Dendritic cell treated with granulocyte-macrophage colony-stimulating factor and Interleukin-4, amounts not matched to agents 40 ng/mL and 50 ng/mL, for 4 days (primary cell): ENCODE results near the gene LAMTOR5.
A peak's percentile ranks its signal among the peaks of the same experiment; 100 is the strongest.
"Not testable (repeated sequence)": the region's sequence is repeated elsewhere in the genome, so short reads cannot be mapped to it uniquely, and the experiment has no call there.

Source experiments
- H3K27ac Mint-ChIP-seq: one replicate; pipeline ENCODE4 v1.8.0; 2022; ENCODE audit warnings: mild to moderate bottlenecking, mixed read lengths
- H3K27me3 Mint-ChIP-seq: one replicate; pipeline ENCODE4 v1.8.0; 2022; ENCODE audit warnings: mild to moderate bottlenecking, mixed read lengths
- H3K36me3 Mint-ChIP-seq: one replicate; pipeline ENCODE4 v1.8.0; 2022; ENCODE audit warnings: low read depth, mixed read lengths
- H3K4me1 Mint-ChIP-seq: one replicate; pipeline ENCODE4 v1.8.0; 2022; ENCODE audit warnings: low read depth, mixed read lengths
- H3K4me3 Mint-ChIP-seq: one replicate; pipeline ENCODE4 v1.8.0; 2022; ENCODE audit warnings: mild to moderate bottlenecking, moderate library complexity, mixed read lengths
- H3K9me3 Mint-ChIP-seq: one replicate; pipeline ENCODE4 v1.8.0; 2022; ENCODE audit warnings: mixed read lengths
- intact Hi-C: fragments of 100-400 bp; cut with micrococcal nuclease; formaldehyde crosslinking; loops from one replicate; pipeline ENCODE4 v1.15.0; 2022

Gene LAMTOR5

DNA sequence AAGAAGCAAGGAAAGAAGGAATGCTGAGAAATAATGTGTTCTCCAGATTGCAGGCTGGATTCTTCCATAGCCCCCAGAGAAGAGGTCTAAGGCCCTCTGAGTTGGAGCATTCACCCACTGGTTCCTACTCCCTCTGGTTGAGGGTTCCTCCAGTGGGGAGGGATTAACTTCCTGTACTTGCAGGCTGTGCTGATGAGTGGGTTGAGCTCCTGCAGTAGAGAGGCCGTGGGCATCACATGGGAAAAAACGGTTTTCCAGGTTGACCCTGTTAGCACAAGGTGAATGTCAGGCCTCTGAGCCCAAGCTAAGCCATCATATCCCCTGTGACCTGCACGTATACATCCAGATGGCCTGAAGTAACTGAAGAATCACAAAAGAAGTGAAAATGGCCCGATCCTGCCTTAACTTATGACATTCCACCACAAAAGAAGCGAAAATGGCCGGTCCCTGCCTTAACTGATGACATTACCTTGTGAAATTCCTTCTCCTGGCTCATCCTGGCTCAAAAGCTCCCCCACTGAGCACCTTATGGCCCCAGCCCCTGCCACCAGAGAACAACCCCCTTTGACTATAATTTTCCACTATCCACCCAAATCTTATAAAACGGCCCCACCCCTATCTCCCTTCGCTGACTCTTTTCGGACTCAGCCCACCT, 30.3 kb upstream of the LAMTOR5 start:
- H3K27me3 Mint-ChIP-seq, H3K36me3 Mint-ChIP-seq, intact Hi-C loops, H3K9me3 Mint-ChIP-seq, H3K27ac Mint-ChIP-seq, H3K4me3 Mint-ChIP-seq: not testable (repeated sequence)
- H3K4me1 Mint-ChIP-seq, result peaks cover 24% of the 10 kb centered on the region

DNA sequence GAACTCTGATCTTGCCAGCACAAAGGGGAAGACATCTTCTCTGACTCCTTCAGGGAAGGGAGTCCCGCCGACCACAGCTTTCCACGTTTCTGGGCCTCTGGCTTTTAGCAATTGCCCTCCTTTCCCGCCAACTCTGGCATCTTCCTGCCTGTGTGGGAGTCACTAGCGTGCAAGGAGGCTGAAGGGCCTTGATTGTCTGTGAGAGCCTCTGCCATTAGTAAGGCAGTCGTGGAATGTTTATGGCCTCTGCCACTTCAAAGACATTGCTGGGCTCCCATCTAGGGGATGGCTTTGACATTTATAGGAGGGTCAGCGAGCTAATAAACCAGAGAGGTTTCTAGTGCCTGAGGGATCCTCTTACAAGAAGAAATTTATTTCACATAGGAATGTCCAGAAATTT, 29.1 kb upstream of the LAMTOR5 start:
- intact Hi-C loops, result no loop called here
- Mint-ChIP-seq H3K27me3 (peaks cover 3% of the 10 kb centered on the region), H3K4me3 (no peak overlapping the region), H3K9me3 (no peaks in the 10 kb centered on the region), H3K4me1 (peaks cover 30% of the 10 kb centered on the region), H3K27ac (peak overlapping the region; percentile 48), H3K36me3 (no peaks in the 10 kb centered on the region)

DNA sequence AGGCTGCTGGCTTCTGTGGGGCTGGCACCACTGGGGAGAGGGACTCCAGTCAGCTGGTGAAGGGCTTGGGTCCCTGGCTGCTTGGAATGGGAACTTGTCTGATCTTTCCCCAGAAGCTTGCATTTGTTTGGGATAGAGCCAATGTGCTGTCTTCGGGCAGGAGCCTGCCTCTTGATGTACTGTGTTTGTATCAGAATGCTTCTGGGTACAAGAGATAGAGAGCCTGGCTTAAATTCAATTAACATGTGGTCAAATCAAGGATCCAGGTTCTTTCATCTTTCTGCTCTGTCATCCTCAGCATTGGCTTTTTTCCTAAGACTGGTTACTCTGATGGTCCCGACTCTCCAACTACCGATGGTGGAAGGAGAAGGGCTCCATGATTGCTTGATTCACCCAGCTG, 27.5 kb upstream of the LAMTOR5 start:
- Mint-ChIP-seq H3K27me3 (peaks cover 3% of the 10 kb centered on the region), H3K4me3 (no peak overlapping the region), H3K36me3 (no peaks in the 10 kb centered on the region), H3K27ac (peak overlapping the region; percentile 84), H3K4me1 (peaks cover 46% of the 10 kb centered on the region), H3K9me3 (no peaks in the 10 kb centered on the region)
- intact Hi-C loops, result no loop called here

DNA sequence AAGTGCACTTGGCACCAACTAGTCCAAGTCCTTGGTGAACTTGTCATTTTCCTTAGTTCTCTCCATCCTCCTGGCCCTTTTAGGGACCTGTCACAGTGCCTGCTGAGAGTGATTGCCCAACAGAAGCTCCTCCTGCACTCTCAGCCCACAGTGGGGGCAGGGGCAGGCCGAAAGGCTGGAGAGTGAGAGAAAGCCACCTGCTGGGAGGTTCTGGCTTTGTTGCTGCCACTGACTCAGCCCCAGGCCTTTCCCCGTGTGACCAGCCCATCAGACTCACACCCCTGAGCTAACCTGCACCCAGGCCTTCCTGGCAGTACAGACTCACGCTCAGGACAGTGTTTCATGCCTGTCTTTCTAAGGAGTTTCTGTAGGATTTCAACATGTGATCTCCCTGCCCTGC, 26.3 kb upstream of the LAMTOR5 start:
- intact Hi-C loops, result no loop called here
- Mint-ChIP-seq H3K4me3 (peak overlapping the region; percentile 30), H3K4me1 (peaks cover 48% of the 10 kb centered on the region), H3K9me3 (no peaks in the 10 kb centered on the region), H3K27me3 (peaks cover 2% of the 10 kb centered on the region), H3K27ac (peak overlapping the region; percentile 84), H3K36me3 (no peaks in the 10 kb centered on the region)

DNA sequence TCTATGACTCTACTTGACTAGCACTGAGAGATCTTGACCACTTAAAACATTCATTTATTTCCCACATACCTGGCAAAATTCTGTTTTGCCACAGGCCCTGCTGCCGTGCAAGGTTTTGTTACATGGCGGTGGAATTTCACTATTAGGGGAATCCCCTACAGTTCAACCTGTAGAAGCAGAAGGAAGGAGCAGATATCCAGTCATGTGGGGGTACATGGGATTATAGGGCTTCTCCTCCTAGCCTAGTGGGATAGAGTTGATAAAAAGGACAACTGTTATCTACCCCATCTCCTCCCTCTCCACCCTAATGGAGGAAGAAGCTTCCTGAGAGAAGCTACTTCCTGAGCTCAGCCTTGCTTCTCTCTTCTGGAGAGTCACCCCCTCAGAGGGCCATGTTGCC, 25.7 kb upstream of the LAMTOR5 start:
- H3K9me3 Mint-ChIP-seq, result no peaks in the 10 kb centered on the region
- no peaks in the 10 kb centered on the region for H3K36me3 Mint-ChIP-seq
- intact Hi-C loops, result no loop called here
- H3K27ac Mint-ChIP-seq, result peak overlapping the region; percentile 84
- H3K4me3 Mint-ChIP-seq, result no peak overlapping the region
- no peaks in the 10 kb centered on the region for H3K27me3 Mint-ChIP-seq
- peaks cover 48% of the 10 kb centered on the region for H3K4me1 Mint-ChIP-seq

DNA sequence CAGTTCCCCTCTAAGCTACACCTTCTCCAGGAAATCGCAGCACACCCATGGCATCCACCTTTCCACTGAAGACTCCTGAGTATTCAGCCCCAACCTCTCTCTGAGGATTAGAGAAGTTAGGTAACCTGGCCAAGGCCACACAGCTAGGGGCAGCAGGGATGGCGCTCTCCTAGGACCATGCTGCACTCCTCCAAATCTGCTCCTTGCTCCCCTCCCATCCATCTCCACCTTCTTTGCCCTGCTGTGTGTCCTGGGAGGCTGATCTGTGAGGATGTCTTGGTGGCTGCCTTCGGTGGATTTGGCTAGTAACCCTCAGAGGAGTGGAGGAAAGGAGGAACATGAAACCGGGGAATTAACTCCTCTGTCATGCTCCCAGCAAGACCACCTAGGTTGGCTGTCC, 23.4 kb upstream of the LAMTOR5 start:
- intact Hi-C loops, result no loop called here
- Mint-ChIP-seq H3K4me1 (peaks cover 55% of the 10 kb centered on the region), H3K27me3 (no peaks in the 10 kb centered on the region), H3K36me3 (no peaks in the 10 kb centered on the region), H3K27ac (peak overlapping the region; percentile 28), H3K4me3 (no peak overlapping the region), H3K9me3 (no peaks in the 10 kb centered on the region)

DNA sequence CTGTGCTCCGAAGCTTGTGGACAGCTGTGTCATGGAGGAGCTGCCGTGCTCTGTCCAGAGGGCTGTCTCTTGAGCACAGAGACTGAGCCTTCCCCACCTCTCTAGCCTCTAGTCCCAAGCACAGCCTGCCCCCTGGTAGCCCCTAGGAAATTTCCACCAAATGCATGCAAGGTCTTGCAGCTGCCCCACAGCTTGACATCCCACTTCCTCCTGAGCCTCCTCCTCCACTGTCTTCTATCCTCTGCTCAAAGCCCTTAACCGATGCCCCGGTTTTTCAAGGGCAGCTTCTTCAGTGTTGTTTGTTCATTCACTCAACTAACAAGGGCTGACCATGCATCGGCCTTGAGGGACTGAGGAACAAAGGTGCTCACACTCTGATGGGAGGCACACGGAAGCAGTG, 22.9 kb upstream of the LAMTOR5 start:
- Mint-ChIP-seq H3K36me3 (no peaks in the 10 kb centered on the region), H3K4me3 (no peak overlapping the region), H3K4me1 (peaks cover 60% of the 10 kb centered on the region), H3K27ac (peak overlapping the region; percentile 28), H3K27me3 (no peaks in the 10 kb centered on the region), H3K9me3 (no peaks in the 10 kb centered on the region)
- intact Hi-C loops, result no loop called here

DNA sequence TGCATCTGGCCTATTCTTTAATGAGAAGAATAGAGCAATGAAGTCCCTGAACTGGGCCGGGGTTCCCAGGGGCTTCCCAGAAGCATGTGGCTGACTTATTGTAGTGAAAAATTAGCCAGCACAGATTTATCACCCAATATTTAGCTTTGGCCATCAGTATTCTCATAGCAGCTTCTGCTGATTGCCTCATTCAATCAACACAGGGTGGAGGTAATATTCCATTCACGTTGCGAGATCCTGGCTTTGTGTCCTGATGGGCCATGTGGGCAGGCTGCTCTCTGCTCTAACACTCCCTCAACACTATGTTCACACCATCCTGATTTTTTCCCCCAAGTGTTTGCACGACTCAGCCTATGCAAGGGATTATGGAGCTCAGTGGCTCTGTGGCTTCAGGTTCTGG, 21.5 kb upstream of the LAMTOR5 start:
- H3K27me3 Mint-ChIP-seq, result no peaks in the 10 kb centered on the region
- intact Hi-C loops, result no loop called here
- no peaks in the 10 kb centered on the region for H3K9me3 Mint-ChIP-seq
- H3K4me3 Mint-ChIP-seq, result no peak overlapping the region
- H3K27ac Mint-ChIP-seq, result no peak overlapping the region
- H3K36me3 Mint-ChIP-seq, result no peaks in the 10 kb centered on the region
- peaks cover 61% of the 10 kb centered on the region for H3K4me1 Mint-ChIP-seq

DNA sequence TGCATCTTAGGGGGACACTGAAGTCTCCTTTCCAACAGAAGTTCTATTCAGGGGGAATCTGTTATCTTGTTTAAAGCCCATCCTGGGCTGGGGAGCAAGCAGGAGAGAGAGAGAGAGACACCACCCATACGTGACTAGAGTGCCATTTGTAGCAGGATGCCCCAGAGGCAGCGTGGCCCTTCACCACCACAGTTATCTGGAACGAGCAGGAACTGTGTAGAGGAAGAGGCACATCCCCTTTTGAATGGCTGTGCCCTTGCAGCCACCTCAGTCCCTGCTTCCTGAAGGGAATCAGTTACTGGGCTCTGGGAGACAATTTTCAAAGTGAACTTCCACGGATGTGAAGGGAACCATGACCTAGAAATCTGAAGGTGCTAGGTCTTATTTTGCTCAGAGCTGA, 19.4 kb upstream of the LAMTOR5 start:
- intact Hi-C loops, result no loop called here
- Mint-ChIP-seq H3K36me3 (no peaks in the 10 kb centered on the region), H3K27me3 (no peaks in the 10 kb centered on the region), H3K9me3 (peaks cover 1% of the 10 kb centered on the region), H3K27ac (peak overlapping the region; percentile 75), H3K4me1 (peaks cover 56% of the 10 kb centered on the region), H3K4me3 (no peak overlapping the region)

DNA sequence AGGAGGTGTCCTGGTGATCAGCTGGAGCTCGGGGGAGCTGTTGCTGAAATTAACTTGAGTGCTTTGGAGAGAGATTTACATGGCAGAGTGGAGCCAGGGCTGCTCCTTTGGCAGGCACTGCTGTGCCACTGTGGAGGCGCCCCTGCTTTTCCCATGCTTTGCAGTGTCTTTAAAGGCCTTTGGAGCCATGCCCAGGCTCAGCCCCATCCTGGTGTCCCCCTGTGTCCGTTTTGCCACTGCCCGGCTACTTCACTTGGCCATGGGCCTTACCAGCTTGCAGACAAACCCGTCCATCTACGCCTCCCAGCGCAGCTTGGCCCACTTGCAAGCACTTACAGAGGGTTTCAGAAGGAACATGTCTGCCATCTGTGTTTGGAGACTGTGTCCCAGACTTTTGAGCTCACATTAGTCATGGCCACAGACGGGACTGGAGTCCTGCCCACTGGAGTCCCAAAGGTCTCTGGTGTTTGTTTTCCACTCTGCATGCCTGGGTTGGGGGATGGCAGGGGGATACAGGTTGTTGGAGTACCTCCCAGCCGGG, 18.2 kb upstream of the LAMTOR5 start:
- Mint-ChIP-seq H3K9me3 (peaks cover 8% of the 10 kb centered on the region), H3K4me1 (peaks cover 56% of the 10 kb centered on the region), H3K36me3 (no peaks in the 10 kb centered on the region), H3K27ac (peak overlapping the region; percentile 55), H3K4me3 (no peak overlapping the region), H3K27me3 (no peaks in the 10 kb centered on the region)
- intact Hi-C loops, result no loop called here

DNA sequence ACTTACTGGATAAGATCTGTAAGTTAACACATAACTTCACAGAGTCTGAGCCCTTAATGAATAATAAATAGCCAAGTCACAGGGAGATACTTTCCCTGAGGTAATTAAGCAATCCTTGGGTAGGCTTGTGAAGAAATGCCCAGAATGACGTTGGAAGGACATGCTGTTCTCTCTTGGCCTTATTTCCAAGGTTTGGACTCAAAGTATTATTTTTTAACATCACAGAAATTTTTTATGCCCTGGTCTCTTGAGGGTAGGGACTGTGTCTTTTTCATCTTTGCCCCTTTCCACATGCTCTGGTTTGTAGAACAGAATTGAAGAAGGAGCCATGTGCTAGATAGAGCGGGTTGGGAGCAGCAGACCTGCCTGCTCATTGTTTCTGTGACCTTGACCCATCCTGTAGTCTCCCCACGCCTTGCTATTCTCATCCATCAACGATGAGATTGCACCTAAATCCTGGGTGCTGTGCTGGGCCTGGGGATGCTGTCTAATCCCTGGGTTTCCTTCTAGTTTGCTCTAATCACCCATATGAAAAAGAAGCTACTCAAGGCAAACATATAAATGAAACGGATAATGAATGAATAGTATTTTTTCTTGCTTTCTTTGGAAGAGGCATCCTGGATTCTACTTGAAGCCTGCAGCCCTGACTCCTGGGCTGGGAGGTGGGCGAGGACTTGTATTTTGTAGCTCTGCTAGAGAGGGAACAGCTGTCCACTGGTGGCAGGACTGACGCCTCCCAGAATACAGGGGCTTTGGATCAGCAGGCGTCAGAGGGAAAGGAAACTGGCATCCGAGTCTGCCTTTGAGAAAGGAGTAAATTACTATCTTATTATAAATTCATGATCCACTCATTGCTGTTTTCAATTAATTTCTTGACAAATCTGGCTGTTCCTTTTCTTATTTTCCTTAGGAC, 17.5 kb upstream of the LAMTOR5 start:
- H3K4me3 Mint-ChIP-seq, result no peak overlapping the region
- intact Hi-C loops, result no loop called here
- H3K9me3 Mint-ChIP-seq, result peaks cover 8% of the 10 kb centered on the region
- H3K36me3 Mint-ChIP-seq, result no peaks in the 10 kb centered on the region
- peak overlapping the region; percentile 55 for H3K27ac Mint-ChIP-seq
- peaks cover 56% of the 10 kb centered on the region for H3K4me1 Mint-ChIP-seq
- no peaks in the 10 kb centered on the region for H3K27me3 Mint-ChIP-seq

DNA sequence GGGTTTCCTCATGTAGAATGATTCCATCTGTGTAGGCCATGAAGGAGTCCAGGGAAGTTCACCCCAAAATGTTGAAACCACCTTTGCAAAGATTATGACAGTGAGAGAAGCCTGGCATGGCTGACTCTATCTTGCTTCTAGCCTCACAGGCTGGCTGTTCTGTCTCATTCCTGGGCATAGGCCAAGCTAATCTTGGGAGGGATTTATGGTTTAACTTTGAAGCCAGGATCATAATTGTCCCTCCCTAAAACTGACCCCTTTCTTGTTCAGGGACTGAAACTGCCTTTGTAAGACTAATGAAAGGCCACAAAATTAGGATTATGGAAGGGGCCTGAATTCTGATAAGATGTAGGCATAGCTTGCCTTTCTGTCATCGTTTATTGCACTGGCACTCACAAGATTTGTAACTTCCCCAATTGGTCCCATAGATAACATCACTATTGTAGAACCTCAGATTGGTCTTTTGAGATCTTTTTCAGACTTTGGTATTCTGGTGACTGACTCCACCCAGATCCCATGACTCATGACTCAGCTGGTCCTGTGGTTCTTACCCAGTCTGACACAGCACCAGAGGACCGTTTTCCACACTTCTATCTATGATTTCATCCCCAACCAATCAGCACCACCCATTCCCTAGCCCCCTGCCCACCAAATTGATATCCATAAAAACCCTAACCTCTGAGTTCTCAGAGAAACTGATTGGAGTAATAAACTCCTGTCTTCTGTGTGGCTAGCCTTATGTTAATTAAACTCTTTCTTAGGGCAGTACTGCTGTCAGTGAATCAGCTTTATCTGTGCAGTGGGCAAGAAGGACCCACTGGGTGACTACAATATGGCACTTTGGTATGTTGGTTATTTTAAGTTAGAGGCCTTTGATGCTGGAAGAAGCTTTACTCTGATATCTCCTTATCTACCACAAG, 13.6 kb upstream of the LAMTOR5 start:
- Mint-ChIP-seq H3K9me3 (peaks cover 8% of the 10 kb centered on the region), H3K27me3 (no peaks in the 10 kb centered on the region), H3K4me3 (no peak overlapping the region), H3K27ac (peak overlapping the region; percentile 70), H3K4me1 (peaks cover 46% of the 10 kb centered on the region), H3K36me3 (no peaks in the 10 kb centered on the region)
- intact Hi-C loops, result no loop called here

DNA sequence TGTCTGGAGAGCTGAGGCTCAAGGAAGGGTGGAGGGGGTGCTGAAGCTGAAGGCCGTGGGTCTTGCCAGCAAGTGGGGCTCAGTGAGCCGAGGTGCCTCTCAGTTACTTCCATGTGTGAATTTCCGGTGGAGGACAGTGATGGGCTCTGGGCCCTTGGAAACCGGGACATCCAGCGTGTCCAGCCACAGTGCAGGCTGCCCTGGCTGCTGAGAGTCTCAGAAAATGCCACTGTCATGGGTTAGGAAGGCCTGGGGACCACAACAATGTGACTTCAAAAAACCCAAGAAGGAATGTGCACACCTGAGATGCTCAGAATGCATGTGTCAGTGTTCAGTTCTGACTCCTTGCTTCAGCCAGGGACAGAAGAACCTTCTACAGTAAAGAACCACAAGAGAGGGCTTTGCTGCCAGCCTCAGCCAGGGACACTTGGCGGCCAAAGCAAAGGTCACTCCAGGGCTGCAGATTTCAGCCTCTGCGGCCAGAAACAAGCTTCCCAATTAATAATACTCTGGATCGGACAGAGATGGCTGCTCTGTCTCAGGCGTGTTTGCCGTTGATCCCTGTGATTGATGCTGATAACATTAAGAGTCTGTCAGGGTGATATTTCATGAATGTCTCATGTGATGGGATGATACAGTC, 12.6 kb upstream of the LAMTOR5 start:
- peaks cover 36% of the 10 kb centered on the region for H3K4me1 Mint-ChIP-seq
- H3K27me3 Mint-ChIP-seq, result no peaks in the 10 kb centered on the region
- no peak overlapping the region for H3K4me3 Mint-ChIP-seq
- peak overlapping the region; percentile 70 for H3K27ac Mint-ChIP-seq
- peaks cover 8% of the 10 kb centered on the region for H3K9me3 Mint-ChIP-seq
- H3K36me3 Mint-ChIP-seq, result no peaks in the 10 kb centered on the region
- intact Hi-C loops, result no loop called here
